Measurements from ENCODE around the gene HDAC9. TPM values are rescaled to one million over a fixed set of nuclear protein-coding genes. Genes with fewer than 3 reads are reported as not detected.
A peak's percentile ranks its signal among the peaks of the same experiment; 100 is the strongest.

HDAC9 gene
- total RNA-seq, 1 experiment from 2014 or later: 7.7 TPM

DNA sequence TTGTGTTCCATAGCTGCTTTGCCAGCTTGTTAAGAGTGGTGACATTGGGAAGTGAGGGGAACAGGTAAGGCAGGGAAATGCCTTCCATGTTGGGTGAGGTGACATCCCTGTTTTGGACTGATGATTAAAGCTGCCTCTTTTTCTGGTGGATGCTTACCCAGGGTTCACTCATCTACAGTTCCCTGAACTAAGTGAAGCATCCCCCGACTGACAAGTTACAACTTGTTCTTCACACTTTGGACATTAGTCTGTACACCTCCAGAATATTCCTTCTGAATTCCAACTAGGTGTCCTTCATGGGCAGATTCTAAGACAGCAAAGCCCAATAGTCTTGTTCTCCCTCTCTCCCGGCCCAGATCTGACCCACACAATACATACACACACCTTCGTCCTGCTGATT, 63.4 kb downstream of the HDAC9 start:
- Histone ChIP-seq H3K27me3 (ENCODE audit: insufficient read depth, low read length) (no peaks in the 10 kb centered on the region), H3K9me3 (ENCODE audit: control insufficient read depth, low read depth, low read length) (no peaks in the 10 kb centered on the region), H4K91ac (ENCODE audit: insufficient read length, low read depth, low read length) (no peak overlapping the region), H2BK5ac (ENCODE audit: insufficient read length, low read length) (no peak overlapping the region), H3K18ac (ENCODE audit: insufficient read length, low read depth, low read length) (no peak overlapping the region), H3K27ac (ENCODE audit: insufficient read length, low read depth, low read length) (no peak overlapping the region), H3K79me1 (ENCODE audit: insufficient read depth, low read depth, low read length, poor library complexity, severe bottlenecking) (no peaks in the 10 kb centered on the region), H3K23me2 (ENCODE audit: insufficient read length, low read depth, low read length, poor library complexity, severe bottlenecking) (no peaks in the 10 kb centered on the region), H3K4me1 (ENCODE audit: insufficient read depth, low read length) (no peaks in the 10 kb centered on the region), H3K56ac (ENCODE audit: insufficient read length, low read depth, low read length) (no peak overlapping the region), H3K9ac (ENCODE audit: extremely low read depth, insufficient read length, low read length) (no peak overlapping the region), H3K4me2 (ENCODE audit: insufficient read depth, insufficient read length, low read length) (no peak overlapping the region), H3K14ac (ENCODE audit: insufficient read depth, low read length) (no peak overlapping the region), H4K8ac (replicated peaks; ENCODE audit: insufficient read length, low read depth, low read length) (no peak overlapping the region), H3K79me2 (ENCODE audit: insufficient read depth, low read length) (no peaks in the 10 kb centered on the region), H2AK5ac (ENCODE audit: insufficient read length, low read length) (no peak overlapping the region), H4K5ac (ENCODE audit: insufficient read length, low read depth, low read length) (no peak overlapping the region), H3K23ac (ENCODE audit: insufficient read length, low read depth, low read length) (no peak overlapping the region), H2BK20ac (ENCODE audit: low read depth, low read length, poor library complexity, severe bottlenecking) (no peak overlapping the region), H2BK120ac (ENCODE audit: low read depth, low read length, poor library complexity, severe bottlenecking) (no peak overlapping the region), H2AFZ (ENCODE audit: low read length) (no peak overlapping the region), H3K4ac (ENCODE audit: low read depth, low read length) (no peak overlapping the region), H2BK15ac (ENCODE audit: low read depth, low read length) (no peak overlapping the region), H4K20me1 (ENCODE audit: control insufficient read depth, insufficient read depth, insufficient read length) (no peaks in the 10 kb centered on the region), H3T11ph (ENCODE audit: low read length) (no peak overlapping the region), H2BK12ac (ENCODE audit: insufficient read length, low read depth, low read length) (no peak overlapping the region)
- Mint-ChIP-seq H3K27ac (peak overlapping the region in 1 of 3 experiments; percentile 74; a peak in 1 of 7 replicates), H3K9me3 (no peaks in the 10 kb centered on the region), H3K27me3 (ENCODE audit: low read depth) (no peaks in the 10 kb centered on the region), H3K4me3 (no peak overlapping the region), H3K4me1 (no peaks in the 10 kb centered on the region), H3K36me3 (ENCODE audit: insufficient read depth in 1 of 3, low read depth in 3 of 3) (no peaks in the 10 kb centered on the region)
- no peak for DNase-seq
- no peak for TF ChIP-seq CTCF (conservative IDR thresholded peaks at IDR 0.05)
- WGBS (ENCODE audit: extremely low coverage, insufficient read length, low lambda C conversion rate): no CpG with 5 or more reads among the region's 3 CpGs

Data from H9 (cell line).